ENCODE measurements around the gene HNRNPUL2. TPM values are rescaled to one million over a fixed set of nuclear protein-coding genes. Genes with fewer than 3 reads are reported as not detected.
"Not testable (repeated sequence)": the region's sequence is repeated elsewhere in the genome, so short reads cannot be mapped to it uniquely, and the experiment has no call there.

Gene HNRNPUL2
- total RNA-seq, 8 experiments from 2014 or later: 13.4 to 55.2 (median 27.8) TPM

GRCh38 chr11:62707277-62707861 lies 19.9 kb downstream of the HNRNPUL2 start, which contains the start of the genes BSCL2 and GNG3:
Gene BSCL2, minus strand, starts transcription at chr11:62707424. Its CDS starts 229 bp downstream, at chr11:62707195.
Gene GNG3, plus strand, starts transcription at chr11:62707676. Its CDS starts 620 bp downstream, at chr11:62708296.
- WGBS, 10 experiments: 0 to 100% (median 37%) methylated on average over 1 to 6 of the region's 10 CpGs; no CpG with 5 or more reads in 4 of the 10 experiments
- peak in 5 of 8 experiments; percentile 77 to 82 (median 80) for ATAC-seq (replicated peaks in 6 of 8)
- in situ Hi-C loops (cut with MboI; ENCODE audit: low pct_unique_long_range_greater_than_20kb in 2 of 9, low sequenced_read_pairs in 9 of 9, unreplicated experiment in 9 of 9): no loop called here
- H3K4me1 ChIP-seq (replicated peaks in 1 of 2): peaks cover 19 to 28% of the 10 kb centered on the region in 2 donors
- peak within 1 kb of the TSS; percentile 52 to 80 (median 61) for H3K4me3 ChIP-seq
- peak within 1 kb of the TSS; percentile 95 to 97 for H3K27ac ChIP-seq

- no peak for ATAC-seq (replicated peaks in 6 of 8)
- Histone ChIP-seq H3K4me3 (peak overlapping the region; percentile 52 to 80 (median 61)), H3K4me1 (replicated peaks in 1 of 2) (peaks cover 19 to 28% of the 10 kb centered on the region in 2 donors), H3K27ac (peak overlapping the region; percentile 89 to 94)
- in situ Hi-C loops (cut with MboI; ENCODE audit: low pct_unique_long_range_greater_than_20kb in 2 of 9, low sequenced_read_pairs in 9 of 9, unreplicated experiment in 9 of 9): no loop called here
- 13 to 80% (median 30%) methylated on average over 1 to 4 of the region's 8 CpGs; no CpG with 5 or more reads in 6 of the 10 experiments for WGBS, 10 experiments
Observed at GRCh38 chr11:62706850-62707247, 20.4 kb downstream of the HNRNPUL2 start.

GRCh38 chr11:62705880-62706849 lies 21.1 kb downstream of the HNRNPUL2 start:
- in situ Hi-C loops (cut with MboI; ENCODE audit: low pct_unique_long_range_greater_than_20kb in 2 of 9, low sequenced_read_pairs in 9 of 9, unreplicated experiment in 9 of 9): no loop called here
- Histone ChIP-seq H3K4me3 (peak overlapping the region; percentile 52 to 80 (median 61)), H3K4me1 (replicated peaks in 1 of 2) (peaks cover 19 to 28% of the 10 kb centered on the region in 2 donors), H3K27ac (peak overlapping the region; percentile 89 to 94)
- peak; percentile 62 to 82 (median 66) for ATAC-seq (replicated peaks in 6 of 8)
- WGBS, 10 experiments: 0 to 33% (median 3%) methylated on average over 2 to 18 of the region's 73 CpGs; no CpG with 5 or more reads in 2 of the 10 experiments

- no peak for ATAC-seq (replicated peaks in 6 of 8)
- in situ Hi-C loops (cut with MboI; ENCODE audit: low pct_unique_long_range_greater_than_20kb in 2 of 9, low sequenced_read_pairs in 9 of 9, unreplicated experiment in 9 of 9): no loop called here
- Histone ChIP-seq H3K4me3 (peak overlapping the region; percentile 52 to 80 (median 61)), H3K4me1 (replicated peaks in 1 of 2) (peaks cover 19 to 28% of the 10 kb centered on the region in 2 donors), H3K27ac (peak overlapping the region; percentile 35 to 58)
- 30 to 61% (median 58%) methylated on average over 1 to 5 of the region's 7 CpGs; no CpG with 5 or more reads in 3 of the 10 experiments for WGBS, 10 experiments
Observed at GRCh38 chr11:62705413-62705812, 21.8 kb downstream of the HNRNPUL2 start.

- H3K4me3 ChIP-seq; ATAC-seq (replicated peaks in 6 of 8); H3K27ac ChIP-seq; in situ Hi-C loops (cut with MboI; ENCODE audit: low pct_unique_long_range_greater_than_20kb in 2 of 9, low sequenced_read_pairs in 9 of 9, unreplicated experiment in 9 of 9): not testable (repeated sequence)
- H3K4me1 ChIP-seq (replicated peaks in 1 of 2): peaks cover 11 to 20% of the 10 kb centered on the region in 2 donors
- WGBS, 10 experiments: 80 to 100% (median 100%) methylated on average over 1 to 3 of the region's 4 CpGs; no CpG with 5 or more reads in 3 of the 10 experiments
Observed at GRCh38 chr11:62703921-62704320, 23.3 kb downstream of the HNRNPUL2 start.

GRCh38 chr11:62702246-62702645 lies 25.0 kb downstream of the HNRNPUL2 start:
- H3K4me1 ChIP-seq (replicated peaks in 1 of 2): peaks cover 5 to 6% of the 10 kb centered on the region in 2 donors
- ATAC-seq (replicated peaks in 6 of 8): no peak
- WGBS, 10 experiments: 83 to 100% (median 96%) methylated on average over 1 to 6 of the region's 11 CpGs; no CpG with 5 or more reads in 7 of the 10 experiments
- H3K4me3 ChIP-seq: no peak overlapping the region
- in situ Hi-C loops (cut with MboI; ENCODE audit: low pct_unique_long_range_greater_than_20kb in 2 of 9, low sequenced_read_pairs in 9 of 9, unreplicated experiment in 9 of 9): no loop called here
- no peak overlapping the region for H3K27ac ChIP-seq

GRCh38 chr11:62694455-62695167 lies 32.6 kb downstream of the HNRNPUL2 start:
- 6 to 90% (median 50%) methylated on average over 2 to 11 of the region's 14 CpGs; no CpG with 5 or more reads in 1 of the 10 experiments for WGBS, 10 experiments
- in situ Hi-C loops (cut with MboI; ENCODE audit: low pct_unique_long_range_greater_than_20kb in 2 of 9, low sequenced_read_pairs in 9 of 9, unreplicated experiment in 9 of 9): loop anchor here in 1 of 9 experiments (10.0 kb wide), 1 partner anchor 310 kb away; no protein-coding TSS in a partner anchor
- H3K27ac ChIP-seq: no peak overlapping the region
- no peak overlapping the region for H3K4me3 ChIP-seq
- ATAC-seq (replicated peaks in 6 of 8): peak; percentile 48 to 96 (median 67)
- H3K4me1 ChIP-seq (replicated peaks in 1 of 2): no peaks in the 10 kb centered on the region

- not testable (repeated sequence) for ATAC-seq (replicated peaks in 6 of 8); H3K4me1 ChIP-seq (replicated peaks in 1 of 2); H3K4me3 ChIP-seq; H3K27ac ChIP-seq
- 90 to 100% (median 100%) methylated on average over 1 to 2 of the region's 4 CpGs; no CpG with 5 or more reads in 6 of the 10 experiments for WGBS, 10 experiments
- in situ Hi-C loops (cut with MboI; ENCODE audit: low pct_unique_long_range_greater_than_20kb in 2 of 9, low sequenced_read_pairs in 9 of 9, unreplicated experiment in 9 of 9): loop anchor here in 1 of 9 experiments (10.0 kb wide), 1 partner anchor 309 kb away; no protein-coding TSS in a partner anchor
Observed at GRCh38 chr11:62693624-62694023, 33.6 kb downstream of the HNRNPUL2 start.

- H3K27ac ChIP-seq: no peak within 1 kb of the TSS
- no peaks in the 10 kb centered on the region for H3K4me1 ChIP-seq (replicated peaks in 1 of 2)
- in situ Hi-C loops (cut with MboI; ENCODE audit: low pct_unique_long_range_greater_than_20kb in 2 of 9, low sequenced_read_pairs in 9 of 9, unreplicated experiment in 9 of 9): loop anchor here in 1 of 9 experiments (10.0 kb wide), 1 partner anchor 305 kb away; no protein-coding TSS in a partner anchor
- ATAC-seq (replicated peaks in 6 of 8): peak; percentile 38 to 85 (median 72)
- H3K4me3 ChIP-seq: no peak within 1 kb of the TSS
- WGBS, 10 experiments: 0 to 100% (median 80%) methylated on average over 1 to 4 of the region's 11 CpGs; no CpG with 5 or more reads in 5 of the 10 experiments
Observed at GRCh38 chr11:62689421-62690183, 37.7 kb downstream of the HNRNPUL2 start, which contains the start of gene LRRN4CL. Gene LRRN4CL, minus strand, starts transcription at chr11:62689530. Its CDS starts 1,022 bp downstream, at chr11:62688508.

GRCh38 chr11:62688491-62688890 lies 38.8 kb downstream of the HNRNPUL2 start:
- 0 to 60% (median 25%) methylated on average over 1 of the region's 1 CpG; no CpG with 5 or more reads in 3 of the 10 experiments for WGBS, 10 experiments
- no peaks in the 10 kb centered on the region for H3K4me1 ChIP-seq (replicated peaks in 1 of 2)
- in situ Hi-C loops (cut with MboI; ENCODE audit: low pct_unique_long_range_greater_than_20kb in 2 of 9, low sequenced_read_pairs in 9 of 9, unreplicated experiment in 9 of 9): no loop called here
- peak in 3 of 8 experiments; percentile 17 to 32 (median 28) for ATAC-seq (replicated peaks in 6 of 8)
- no peak overlapping the region for H3K4me3 ChIP-seq
- H3K27ac ChIP-seq: no peak overlapping the region

- no peak overlapping the region for H3K4me3 ChIP-seq
Observed at GRCh38 chr11:62687508-62688396, 39.5 kb downstream of the HNRNPUL2 start.

More at GRCh38 chr11:62687508-62688396, 39.5 kb downstream of the HNRNPUL2 start:
- 44 to 100% (median 86%) methylated on average over 1 to 24 of the region's 74 CpGs; no CpG with 5 or more reads in 1 of the 10 experiments for WGBS, 10 experiments
- in situ Hi-C loops (cut with MboI; ENCODE audit: low pct_unique_long_range_greater_than_20kb in 2 of 9, low sequenced_read_pairs in 9 of 9, unreplicated experiment in 9 of 9): no loop called here
- Histone ChIP-seq H3K27ac (no peak overlapping the region), H3K4me1 (replicated peaks in 1 of 2) (no peaks in the 10 kb centered on the region)
- ATAC-seq (replicated peaks in 6 of 8): peak in 7 of 8 experiments; percentile 6 to 45 (median 24)
